Measurements from ENCODE around the gene GHRH. TPM values are rescaled to one million over a fixed set of nuclear protein-coding genes. Genes with fewer than 3 reads are reported as not detected.

Gene GHRH
- total and polyA plus RNA-seq, 8 donors, result not detected

GRCh38 chr20:37266940-37267666 is 5.5 kb upstream of the GHRH start:
- no peaks in the 10 kb centered on the region for H3K27me3 ChIP-seq
- peaks cover 0 to 9% (median 3%) of the 10 kb centered on the region in 4 donors for H3K4me1 ChIP-seq
- 75 to 90% (median 80%) methylated on average over 9 of the region's 9 CpGs for WGBS, 5 donors
- H3K36me3 ChIP-seq, result no peaks in the 10 kb centered on the region
- intact Hi-C loops (cut with DNase I; ENCODE audit: low total_unique reads), result loop anchor here (5.0 kb wide), 1 partner anchor 265 kb away; no protein-coding TSS in a partner anchor
- no peak for DNase-seq
- no peaks in the 10 kb centered on the region for H3K9me3 ChIP-seq
- no peak overlapping the region for H3K27ac ChIP-seq
- TF ChIP-seq POLR2A (IDR thresholded peaks at IDR 0.05), result no peak
- no peak for TF ChIP-seq EP300 (IDR thresholded peaks at IDR 0.05)
- no peak for TF ChIP-seq CTCF (IDR thresholded peaks at IDR 0.05)
- TF ChIP-seq POLR2AphosphoS5 (IDR thresholded peaks at IDR 0.05), result no peak
- no peak overlapping the region for H3K4me3 ChIP-seq

GRCh38 chr20:37265152-37265551 is 3.5 kb upstream of the GHRH start:
- Histone ChIP-seq H3K27ac (no peak overlapping the region), H3K36me3 (no peaks in the 10 kb centered on the region), H3K4me3 (no peak overlapping the region), H3K9me3 (no peaks in the 10 kb centered on the region), H3K27me3 (peaks cover 0 to 6% (median 0%) of the 10 kb centered on the region in 3 donors), H3K4me1 (peaks cover 0 to 6% (median 2%) of the 10 kb centered on the region in 4 donors)
- TF ChIP-seq EP300 (IDR thresholded peaks at IDR 0.05) (no peak), CTCF (IDR thresholded peaks at IDR 0.05) (no peak), POLR2AphosphoS5 (IDR thresholded peaks at IDR 0.05) (no peak), POLR2A (IDR thresholded peaks at IDR 0.05) (no peak)
- no peak for DNase-seq
- intact Hi-C loops (cut with DNase I; ENCODE audit: low total_unique reads), result loop anchor here (5.0 kb wide), 1 partner anchor 267 kb away; no protein-coding TSS in a partner anchor
- WGBS, 5 donors, result 90 to 97% (median 93%) methylated on average over 4 of the region's 4 CpGs

GRCh38 chr20:37263686-37264085 is 2.1 kb upstream of the GHRH start:
- DNase-seq, result no peak
- H3K4me1 ChIP-seq, result no peaks in the 10 kb centered on the region
- intact Hi-C loops (cut with DNase I; ENCODE audit: low total_unique reads), result no loop called here
- H3K27ac ChIP-seq, result no peak overlapping the region
- H3K36me3 ChIP-seq, result no peaks in the 10 kb centered on the region
- H3K4me3 ChIP-seq, result no peak overlapping the region
- H3K9me3 ChIP-seq, result no peaks in the 10 kb centered on the region
- H3K27me3 ChIP-seq, result peaks cover 0 to 6% (median 0%) of the 10 kb centered on the region in 3 donors
- TF ChIP-seq POLR2AphosphoS5 (IDR thresholded peaks at IDR 0.05) (no peak), CTCF (IDR thresholded peaks at IDR 0.05) (no peak), EP300 (IDR thresholded peaks at IDR 0.05) (no peak), POLR2A (IDR thresholded peaks at IDR 0.05) (no peak)
- 74 to 93% (median 89%) methylated on average over 6 of the region's 6 CpGs for WGBS, 5 donors

GRCh38 chr20:37262505-37262904 is 891 bp upstream of the GHRH start:
- Histone ChIP-seq H3K9me3 (no peaks in the 10 kb centered on the region), H3K4me3 (no peak overlapping the region), H3K36me3 (no peaks in the 10 kb centered on the region), H3K27ac (no peak overlapping the region), H3K27me3 (peaks cover 0 to 6% (median 0%) of the 10 kb centered on the region in 3 donors), H3K4me1 (no peaks in the 10 kb centered on the region)
- intact Hi-C loops (cut with DNase I; ENCODE audit: low total_unique reads), result no loop called here
- 60 to 73% (median 64%) methylated on average over 8 of the region's 8 CpGs for WGBS, 5 donors
- DNase-seq, result no peak
- no peak for TF ChIP-seq CTCF (IDR thresholded peaks at IDR 0.05)
- TF ChIP-seq POLR2A (IDR thresholded peaks at IDR 0.05), result no peak
- no peak for TF ChIP-seq POLR2AphosphoS5 (IDR thresholded peaks at IDR 0.05)
- TF ChIP-seq EP300 (IDR thresholded peaks at IDR 0.05), result no peak

All from stomach (tissue), 9 donors.